ENCODE measurements around the gene RHOT2. TPM values are rescaled to one million over a fixed set of nuclear protein-coding genes. Genes with fewer than 3 reads are reported as not detected.
A peak's percentile ranks its signal among the peaks of the same experiment; 100 is the strongest.

RHOT2 gene
- total and polyA plus RNA-seq, 9 of the 15 experiments (the other 6 are each of a cell fraction or from before 2014, with no cell fraction given), result 5.0 to 373 (median 112) TPM

GRCh38 chr16:683396-684070, 15.6 kb downstream of the RHOT2 start (continued):
- TF ChIP-seq ARID4B (CRISPR knock-in tag; IDR thresholded peaks at IDR 0.05), result 0 out of 2 replicates have a peak, but pooled peaks have one; percentile 19
- TF ChIP-seq SLC30A9 (CRISPR knock-in tag; IDR thresholded peaks at IDR 0.05), result 0 out of 2 replicates have a peak, but pooled peaks have one; percentile 52
- TF ChIP-seq PTTG1 (tag; IDR thresholded peaks at IDR 0.05; ENCODE audit: low read depth), result no peak
- no peak for TF ChIP-seq SOX6 (IDR thresholded peaks at IDR 0.05)
- TF ChIP-seq KAT7 (CRISPR knock-in tag; IDR thresholded peaks at IDR 0.05; ENCODE audit: borderline replicate concordance), result no peak
- no peak for TF ChIP-seq IRF1 (CRISPR knock-in tag; IDR thresholded peaks at IDR 0.05; ENCODE audit: borderline replicate concordance)
- TF ChIP-seq KDM1A (IDR thresholded peaks at IDR 0.05), result no peak
- TF ChIP-seq KDM2B (CRISPR knock-in tag; IDR thresholded peaks at IDR 0.05), result no peak
- TF ChIP-seq NR0B1 (IDR thresholded peaks at IDR 0.05; ENCODE audit: partially characterized antibody), result no peak
- TF ChIP-seq NFIC (IDR thresholded peaks at IDR 0.05), result 0 out of 2 replicates have a peak, but pooled peaks have one; percentile 6
- TF ChIP-seq SMAD2 (IDR thresholded peaks at IDR 0.05; ENCODE audit: low read depth, low read length), result no peak
- no peak for TF ChIP-seq BRD9 (IDR thresholded peaks at IDR 0.05; ENCODE audit: low read depth, partially characterized antibody)
- TF ChIP-seq TBL1XR1 (IDR thresholded peaks at IDR 0.05; ENCODE audit: low read length in 2 of 2), result no peak
- TF ChIP-seq HMGXB4 (CRISPR knock-in tag; IDR thresholded peaks at IDR 0.05), result peak; percentile 43; the same call in 1 of the 2 replicates
- no peak for TF ChIP-seq OTX1 (CRISPR knock-in tag; IDR thresholded peaks at IDR 0.05)
- no peak; the same call in 1 of the 2 replicates for TF ChIP-seq FOXP4 (CRISPR knock-in tag; IDR thresholded peaks at IDR 0.05; ENCODE audit: borderline replicate concordance)
- TF ChIP-seq CREBBP (IDR thresholded peaks at IDR 0.05; ENCODE audit: low read depth, low read length), result no peak
- TF ChIP-seq SIN3B (IDR thresholded peaks at IDR 0.05; ENCODE audit: low read depth), result no peak

All from K562 (cell line).